GM12801 (cell line): ENCODE data around the gene SORCS1.

Experiments used
- TF ChIP-seq, protein P1 (sequence below): IDR thresholded peaks from one replicate; pipeline ENCODE4 v1.5.1; 2011; ENCODE audit warnings: control low read depth; ENCODE audit not compliant: insufficient read length; ENCODE audit errors: extremely low read depth

The SORCS1 gene

DNA sequence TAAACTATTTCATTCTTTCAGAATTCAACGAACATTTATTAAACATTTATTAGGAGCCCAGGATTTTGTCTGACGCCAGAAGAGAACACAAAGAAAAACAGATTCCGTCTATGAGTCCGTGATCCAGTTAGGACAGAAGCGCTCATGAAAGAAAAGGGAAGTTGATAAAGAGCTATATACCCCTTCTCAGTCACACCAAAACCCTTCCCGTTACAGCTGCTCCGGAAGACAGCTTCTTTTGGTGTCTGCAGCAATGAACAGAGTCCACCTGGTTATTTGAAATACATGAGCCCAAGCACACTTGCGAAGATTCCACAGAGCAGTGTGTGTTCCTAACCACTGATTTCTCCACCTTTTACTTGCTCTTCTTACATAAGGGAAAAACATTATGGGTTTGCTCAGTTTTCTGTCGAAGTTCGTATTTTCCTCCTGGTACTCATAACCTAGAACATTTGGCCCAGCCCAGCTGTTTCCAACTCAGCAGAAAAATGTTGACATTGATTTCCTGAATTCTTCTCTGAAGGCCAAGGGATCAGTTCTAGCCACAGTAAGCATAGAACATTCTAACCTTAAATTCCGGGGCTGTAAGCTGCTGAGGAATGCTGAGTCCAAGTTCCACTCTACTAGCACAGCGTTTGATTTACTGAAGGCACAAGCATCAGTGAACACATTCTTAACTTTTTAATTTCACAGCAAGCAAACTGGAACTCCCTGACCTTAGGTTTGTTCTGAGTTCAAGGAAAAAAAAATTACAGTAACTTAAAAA, 206.5 kb downstream of the SORCS1 start:
- TF ChIP-seq, protein P1, sequence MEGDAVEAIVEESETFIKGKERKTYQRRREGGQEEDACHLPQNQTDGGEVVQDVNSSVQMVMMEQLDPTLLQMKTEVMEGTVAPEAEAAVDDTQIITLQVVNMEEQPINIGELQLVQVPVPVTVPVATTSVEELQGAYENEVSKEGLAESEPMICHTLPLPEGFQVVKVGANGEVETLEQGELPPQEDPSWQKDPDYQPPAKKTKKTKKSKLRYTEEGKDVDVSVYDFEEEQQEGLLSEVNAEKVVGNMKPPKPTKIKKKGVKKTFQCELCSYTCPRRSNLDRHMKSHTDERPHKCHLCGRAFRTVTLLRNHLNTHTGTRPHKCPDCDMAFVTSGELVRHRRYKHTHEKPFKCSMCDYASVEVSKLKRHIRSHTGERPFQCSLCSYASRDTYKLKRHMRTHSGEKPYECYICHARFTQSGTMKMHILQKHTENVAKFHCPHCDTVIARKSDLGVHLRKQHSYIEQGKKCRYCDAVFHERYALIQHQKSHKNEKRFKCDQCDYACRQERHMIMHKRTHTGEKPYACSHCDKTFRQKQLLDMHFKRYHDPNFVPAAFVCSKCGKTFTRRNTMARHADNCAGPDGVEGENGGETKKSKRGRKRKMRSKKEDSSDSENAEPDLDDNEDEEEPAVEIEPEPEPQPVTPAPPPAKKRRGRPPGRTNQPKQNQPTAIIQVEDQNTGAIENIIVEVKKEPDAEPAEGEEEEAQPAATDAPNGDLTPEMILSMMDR, result no peak

DNA sequence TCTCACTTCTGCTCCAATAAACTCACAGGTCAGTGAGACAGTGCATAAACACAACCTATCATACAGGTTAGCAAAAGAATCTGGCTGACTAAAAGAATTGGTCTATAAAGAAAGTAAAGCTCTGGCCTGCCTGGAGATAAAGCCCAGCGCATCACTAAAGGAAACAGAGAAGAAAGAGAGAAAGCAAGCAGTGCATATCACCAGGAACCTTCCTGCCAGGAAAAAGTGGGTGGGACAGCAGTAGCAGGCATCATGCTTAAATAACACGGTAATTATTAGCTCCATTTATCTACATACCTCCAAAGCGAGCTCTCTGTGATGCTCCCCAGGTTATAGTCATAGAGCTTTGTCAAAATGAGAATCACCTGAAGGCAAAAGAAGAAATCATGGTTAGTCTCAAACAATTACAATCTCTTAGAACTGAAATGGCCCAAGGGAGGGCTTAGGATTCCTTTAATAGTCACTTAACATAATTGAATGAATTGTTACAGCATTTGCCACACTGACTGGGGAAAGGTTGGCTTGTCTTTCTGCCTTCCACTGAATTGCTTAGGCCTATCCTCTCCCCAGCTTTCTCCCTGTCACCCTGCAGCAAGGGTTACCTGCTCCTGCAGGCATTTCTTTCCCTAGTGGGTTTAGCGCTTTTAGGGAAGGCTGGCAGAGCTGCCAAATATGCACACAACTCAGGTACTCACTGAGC, 208.1 kb downstream of the SORCS1 start:
- TF ChIP-seq, protein P1, result no peak

DNA sequence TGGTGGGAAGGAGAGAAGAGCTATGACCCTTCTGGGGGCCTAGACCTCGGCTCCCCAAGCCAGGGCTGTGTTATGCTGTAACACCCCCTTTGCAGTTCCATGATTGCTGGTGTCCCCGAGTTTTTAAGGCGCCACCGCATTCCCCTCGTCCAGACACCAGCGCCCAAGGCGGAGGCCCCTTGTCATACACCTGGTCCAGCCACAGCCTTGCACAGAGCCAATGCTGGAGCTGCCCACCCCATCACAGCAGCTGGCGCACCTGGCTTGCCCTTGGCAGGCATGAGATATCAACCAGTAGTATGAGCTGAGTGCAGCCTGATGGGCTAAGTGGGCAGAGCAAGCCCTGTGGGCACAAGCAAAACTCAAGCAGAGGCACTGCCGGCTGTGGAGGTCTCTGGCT, 209.4 kb downstream of the SORCS1 start:
- TF ChIP-seq, protein P1, result no peak

DNA sequence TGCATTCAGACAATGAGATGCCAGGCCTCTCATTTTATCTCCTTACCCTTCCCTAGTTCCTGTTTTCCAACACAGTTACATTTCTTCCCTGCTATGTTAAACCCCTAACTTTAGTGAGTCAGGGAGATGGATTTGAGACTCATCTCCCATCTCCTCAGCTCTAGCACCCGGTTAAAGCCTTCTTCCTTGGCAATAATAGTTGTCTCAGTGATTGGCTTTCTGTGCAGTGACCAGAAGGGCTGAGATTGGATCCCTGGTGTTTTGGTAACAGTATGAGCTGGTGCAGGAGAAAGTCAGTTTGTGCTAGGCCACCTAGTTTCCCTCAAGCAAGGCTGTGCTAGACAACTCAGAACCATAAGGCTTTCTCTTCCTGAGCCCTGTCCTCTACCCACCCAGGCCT, 212.5 kb downstream of the SORCS1 start:
- TF ChIP-seq, protein P1, result no peak

DNA sequence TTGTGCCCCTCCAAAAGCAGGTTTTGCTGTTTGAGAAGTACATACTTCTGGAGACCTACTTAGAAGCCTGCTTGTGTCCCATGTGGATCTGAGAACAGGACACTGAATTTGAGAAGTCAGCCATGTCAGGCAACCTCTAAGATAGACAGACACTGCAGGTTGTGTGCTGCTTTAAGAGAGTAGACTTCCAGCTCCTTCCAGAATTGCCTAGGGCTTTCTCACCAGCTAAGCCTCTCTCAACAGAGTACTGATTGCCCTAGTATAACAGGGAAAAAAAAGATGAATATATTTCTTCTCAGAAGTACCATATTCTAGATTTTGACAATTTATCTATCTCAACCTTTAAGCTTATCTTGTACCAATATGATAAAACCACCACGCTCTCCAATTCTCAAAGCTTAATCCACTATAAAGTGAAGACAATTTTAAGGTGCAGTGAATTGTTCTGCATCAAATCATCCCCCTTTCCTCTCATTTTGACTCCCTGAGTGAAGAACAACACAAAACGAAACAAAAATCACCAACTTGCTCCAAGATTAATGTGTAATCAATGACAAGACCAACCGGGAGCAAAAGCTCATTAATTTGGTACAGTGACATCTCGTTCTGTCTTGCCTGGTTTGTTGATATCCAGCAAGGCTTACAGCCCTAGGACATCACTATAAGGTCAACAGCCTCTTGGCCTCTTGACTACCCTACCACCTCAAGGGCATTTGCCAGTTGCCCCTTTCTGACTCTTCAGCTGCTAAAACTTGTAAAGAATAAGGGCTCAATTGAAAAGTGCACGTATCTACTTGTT, 214.6 kb downstream of the SORCS1 start:
- TF ChIP-seq, protein P1, result no peak

DNA sequence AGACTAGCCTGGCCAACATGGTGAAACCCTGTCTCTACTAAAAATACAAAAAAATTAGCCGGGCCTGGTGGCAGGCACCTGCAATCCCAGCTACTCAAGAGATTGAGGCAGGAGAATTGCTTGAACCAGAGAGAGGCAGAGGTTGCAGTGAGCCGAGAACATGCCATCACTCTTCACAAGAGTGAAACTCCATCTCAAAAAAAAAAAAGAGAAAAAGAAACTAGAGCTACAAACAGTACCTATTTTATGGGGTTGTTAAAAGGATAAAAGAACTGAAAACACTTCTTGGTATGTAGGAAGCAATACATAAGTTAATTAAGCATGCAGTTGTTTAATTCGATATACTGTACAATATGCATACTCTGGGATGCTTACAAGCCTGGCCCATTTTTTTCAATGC, 216.9 kb downstream of the SORCS1 start:
- TF ChIP-seq, protein P1, result no peak

DNA sequence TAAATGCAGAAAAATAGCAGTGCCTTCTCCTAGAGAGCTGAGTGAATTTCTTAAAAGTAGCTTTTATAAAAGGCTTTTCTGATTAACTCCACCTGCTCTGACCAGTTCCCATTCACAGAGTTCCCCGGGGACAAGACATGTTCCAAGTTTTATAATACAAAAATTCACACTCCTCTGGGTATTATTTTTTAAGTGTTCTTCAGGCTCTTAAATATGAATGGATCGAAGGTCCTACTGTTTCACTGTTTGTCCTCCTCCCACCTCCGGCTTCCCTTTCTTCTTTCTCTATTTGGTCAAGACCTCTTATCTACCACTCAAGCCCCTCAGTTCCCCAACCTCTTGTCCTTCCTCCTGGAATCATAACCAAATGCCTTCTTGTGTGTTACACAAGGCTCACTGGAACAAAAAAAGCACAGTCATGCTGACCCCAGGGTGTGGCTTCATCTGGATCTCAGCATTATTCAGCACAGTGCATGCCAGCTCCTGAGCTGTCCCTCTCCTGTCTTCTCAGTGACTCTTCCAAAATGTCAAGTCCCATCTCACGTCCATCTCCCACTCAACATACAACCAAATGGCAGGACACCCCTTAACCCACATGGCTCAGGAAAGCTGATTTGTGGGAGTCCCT, 222.4 kb downstream of the SORCS1 start:
- TF ChIP-seq, protein P1, result no peak
